Cerebellar cortex (tissue), 1 donor: ENCODE results near the gene RAB3B.
"Not testable (repeated sequence)": the region's sequence is repeated elsewhere in the genome, so short reads cannot be mapped to it uniquely, and the experiment has no call there.

ENCODE experiments used
- DNase-seq: peaks from one replicate; pipeline ENCODE4 v3.0.0-alpha.2; 2015; ENCODE audit warnings: low spot score

RAB3B gene

GRCh38 chr1:51989582-51990477 is 670 bp downstream of the RAB3B start:
- DNase-seq: no peak

- DNase-seq: no peak
Observed at GRCh38 chr1:51988254-51988653, 2.2 kb downstream of the RAB3B start.

GRCh38 chr1:51986718-51987117 is 3.8 kb downstream of the RAB3B start:
- no peak for DNase-seq

GRCh38 chr1:51982161-51982560 is 8.3 kb downstream of the RAB3B start:
- DNase-seq: no peak

- DNase-seq: no peak
Observed at GRCh38 chr1:51981555-51981954, 8.9 kb downstream of the RAB3B start.

- DNase-seq: no peak
Observed at GRCh38 chr1:51978099-51978498, 12.4 kb downstream of the RAB3B start.

- no peak for DNase-seq
Observed at GRCh38 chr1:51976846-51977602, 13.5 kb downstream of the RAB3B start.

- DNase-seq: no peak
Observed at GRCh38 chr1:51973587-51974474, 16.7 kb downstream of the RAB3B start.

- no peak for DNase-seq
Observed at GRCh38 chr1:51969038-51969705, 21.3 kb downstream of the RAB3B start.

- no peak for DNase-seq
Observed at GRCh38 chr1:51968632-51969031, 21.9 kb downstream of the RAB3B start.

GRCh38 chr1:51967213-51967791 is 23.2 kb downstream of the RAB3B start:
- not testable (repeated sequence) for DNase-seq

- DNase-seq: no peak
Observed at GRCh38 chr1:51966559-51966958, 23.9 kb downstream of the RAB3B start.

- no peak for DNase-seq
Observed at GRCh38 chr1:51964309-51964696, 26.2 kb downstream of the RAB3B start.

- no peak for DNase-seq
Observed at GRCh38 chr1:51963592-51964308, 26.8 kb downstream of the RAB3B start.

- no peak for DNase-seq
Observed at GRCh38 chr1:51962486-51963356, 27.8 kb downstream of the RAB3B start.

- DNase-seq: no peak
Observed at GRCh38 chr1:51961954-51962353, 28.5 kb downstream of the RAB3B start.

- no peak for DNase-seq
Observed at GRCh38 chr1:51961231-51961630, 29.3 kb downstream of the RAB3B start.

GRCh38 chr1:51960262-51960661 is 30.2 kb downstream of the RAB3B start:
- DNase-seq: no peak

GRCh38 chr1:51958824-51959223 is 31.7 kb downstream of the RAB3B start:
- DNase-seq: no peak

GRCh38 chr1:51957618-51958017 is 32.9 kb downstream of the RAB3B start:
- no peak for DNase-seq
